C4-2B (cell line): Measurements from ENCODE around the gene KRT83.

Experiments
- CTCF ChIP-seq: fragments of 450-650 bp; conservative IDR thresholded peaks from 2 replicates; pipeline ENCODE4 v1.5.1; 2017; ENCODE audit warnings: mild to moderate bottlenecking
- ZFX ChIP-seq: fragments of 450-650 bp; IDR thresholded peaks from 2 replicates; pipeline ENCODE4 v1.6.1; 2017

GRCh38 chr12:52293926-52294325 is 27.3 kb downstream of the KRT83 start:
- TF ChIP-seq CTCF = no peak
- TF ChIP-seq ZFX = no peak
